Cortex of kidney (tissue), 1 donor: ENCODE data around the gene DPP10.
"Not testable (repeated sequence)": the region's sequence is repeated elsewhere in the genome, so short reads cannot be mapped to it uniquely, and the experiment has no call there.

ENCODE experiments used
- DNase-seq: peaks from one replicate; lab custom pipeline; 2025; lab: John Stamatoyannopoulos, UW

The DPP10 gene

GRCh38 chr2:115427436-115427835 is 985.0 kb downstream of the DPP10 start:
- no peak for DNase-seq

- not testable (repeated sequence) for DNase-seq
These were observed 998.3 kb downstream of the DPP10 start for GRCh38 chr2:115440746-115441145.

GRCh38 chr2:115443539-115444185 is 1001.2 kb downstream of the DPP10 start:
- DNase-seq, result no peak

- no peak for DNase-seq
These were observed 1017.6 kb downstream of the DPP10 start for GRCh38 chr2:115460008-115460407.

GRCh38 chr2:115480741-115481140 is 1038.3 kb downstream of the DPP10 start:
- no peak for DNase-seq

- DNase-seq, result no peak
These were observed 1039.4 kb downstream of the DPP10 start for GRCh38 chr2:115481842-115482241.

- no peak for DNase-seq
These were observed 1041.2 kb downstream of the DPP10 start for GRCh38 chr2:115483666-115484065.

- no peak for DNase-seq
These were observed 1042.0 kb downstream of the DPP10 start for GRCh38 chr2:115484486-115484885.

- DNase-seq, result no peak
These were observed 1042.5 kb downstream of the DPP10 start for GRCh38 chr2:115484983-115485382.

- no peak for DNase-seq
These were observed 1048.8 kb downstream of the DPP10 start for GRCh38 chr2:115491186-115491793.

GRCh38 chr2:115505331-115505730 is 1062.9 kb downstream of the DPP10 start:
- no peak for DNase-seq

- DNase-seq, result no peak
These were observed 1078.3 kb downstream of the DPP10 start for GRCh38 chr2:115520727-115521126.

- no peak for DNase-seq
These were observed 1082.0 kb downstream of the DPP10 start for GRCh38 chr2:115524452-115524851.

- DNase-seq, result no peak
These were observed 1087.2 kb downstream of the DPP10 start for GRCh38 chr2:115529627-115530026.

- no peak for DNase-seq
These were observed 1090.6 kb downstream of the DPP10 start for GRCh38 chr2:115533081-115533480.

GRCh38 chr2:115541814-115542213 is 1099.4 kb downstream of the DPP10 start:
- no peak for DNase-seq

GRCh38 chr2:115542331-115542730 is 1099.9 kb downstream of the DPP10 start:
- DNase-seq, result no peak

- no peak for DNase-seq
These were observed 1100.6 kb downstream of the DPP10 start for GRCh38 chr2:115543024-115543423.

- DNase-seq, result no peak
These were observed 1101.0 kb downstream of the DPP10 start for GRCh38 chr2:115543461-115543860.

GRCh38 chr2:115549611-115550130 is 1107.2 kb downstream of the DPP10 start:
- DNase-seq, result no peak

GRCh38 chr2:115552726-115553125 is 1110.3 kb downstream of the DPP10 start:
- DNase-seq, result no peak

GRCh38 chr2:115554153-115554552 is 1111.7 kb downstream of the DPP10 start:
- no peak for DNase-seq

GRCh38 chr2:115558725-115559124 is 1116.3 kb downstream of the DPP10 start:
- no peak for DNase-seq

GRCh38 chr2:115560666-115561065 is 1118.2 kb downstream of the DPP10 start:
- DNase-seq, result no peak
